ENCODE measurements around the gene LHPP. TPM values are rescaled to one million over a fixed set of nuclear protein-coding genes. Genes with fewer than 3 reads are reported as not detected.

LHPP gene
- total RNA-seq, 1 donor from 2014 or later = 15.2 TPM

GRCh38 chr10:124525751-124526600, 64.4 kb downstream of the LHPP start:
- Mint-ChIP-seq H3K4me1 (ENCODE audit: low read depth) (peaks cover 10% of the 10 kb centered on the region), H3K9me3 (ENCODE audit: low read depth) (no peaks in the 10 kb centered on the region), H3K27me3 (peaks cover 12% of the 10 kb centered on the region), H3K4me3 (ENCODE audit: low read depth) (no peak overlapping the region), H3K27ac (no peak overlapping the region), H3K36me3 (ENCODE audit: insufficient read depth) (no peaks in the 10 kb centered on the region)
- DNase-seq (ENCODE audit: low spot score, unreplicated experiment) = no peak
- no peak for TF ChIP-seq CTCF (IDR thresholded peaks at IDR 0.05; ENCODE audit: unreplicated experiment)

GRCh38 chr10:124526621-124527267, 65.1 kb downstream of the LHPP start:
- Mint-ChIP-seq H3K9me3 (ENCODE audit: low read depth) (no peaks in the 10 kb centered on the region), H3K4me1 (ENCODE audit: low read depth) (peaks cover 10% of the 10 kb centered on the region), H3K27ac (no peak overlapping the region), H3K36me3 (ENCODE audit: insufficient read depth) (no peaks in the 10 kb centered on the region), H3K4me3 (ENCODE audit: low read depth) (no peak overlapping the region), H3K27me3 (peaks cover 19% of the 10 kb centered on the region)
- no peak for DNase-seq (ENCODE audit: low spot score, unreplicated experiment)
- no peak for TF ChIP-seq CTCF (IDR thresholded peaks at IDR 0.05; ENCODE audit: unreplicated experiment)

GRCh38 chr10:124527874-124528395, 66.3 kb downstream of the LHPP start:
- peaks cover 8% of the 10 kb centered on the region for H3K4me1 Mint-ChIP-seq (ENCODE audit: low read depth)
- H3K36me3 Mint-ChIP-seq (ENCODE audit: insufficient read depth) = no peaks in the 10 kb centered on the region
- H3K4me3 Mint-ChIP-seq (ENCODE audit: low read depth) = no peak overlapping the region
- TF ChIP-seq CTCF (IDR thresholded peaks at IDR 0.05; ENCODE audit: unreplicated experiment) = no peak
- peaks cover 22% of the 10 kb centered on the region for H3K27me3 Mint-ChIP-seq
- no peak for DNase-seq (ENCODE audit: low spot score, unreplicated experiment)
- no peaks in the 10 kb centered on the region for H3K9me3 Mint-ChIP-seq (ENCODE audit: low read depth)
- no peak overlapping the region for H3K27ac Mint-ChIP-seq

- H3K9me3 Mint-ChIP-seq (ENCODE audit: low read depth) = no peaks in the 10 kb centered on the region
- TF ChIP-seq CTCF (IDR thresholded peaks at IDR 0.05; ENCODE audit: unreplicated experiment) = no peak
- DNase-seq (ENCODE audit: low spot score, unreplicated experiment) = no peak
- no peak overlapping the region for H3K4me3 Mint-ChIP-seq (ENCODE audit: low read depth)
- H3K36me3 Mint-ChIP-seq (ENCODE audit: insufficient read depth) = no peaks in the 10 kb centered on the region
- no peak overlapping the region for H3K27ac Mint-ChIP-seq
- no peaks in the 10 kb centered on the region for H3K4me1 Mint-ChIP-seq (ENCODE audit: low read depth)
- peaks cover 15% of the 10 kb centered on the region for H3K27me3 Mint-ChIP-seq
Measured at GRCh38 chr10:124529661-124530214, 68.1 kb downstream of the LHPP start.

- peak; percentile 92 for TF ChIP-seq CTCF (IDR thresholded peaks at IDR 0.05; ENCODE audit: unreplicated experiment)
- peaks cover 13% of the 10 kb centered on the region for H3K27me3 Mint-ChIP-seq
Measured at GRCh38 chr10:124530215-124530665, 68.6 kb downstream of the LHPP start.

More at GRCh38 chr10:124530215-124530665, 68.6 kb downstream of the LHPP start:
- peak; percentile 85 for DNase-seq (ENCODE audit: low spot score, unreplicated experiment)
- Mint-ChIP-seq H3K4me1 (ENCODE audit: low read depth) (no peaks in the 10 kb centered on the region), H3K27ac (peak overlapping the region; percentile 78), H3K4me3 (ENCODE audit: low read depth) (no peak overlapping the region), H3K9me3 (ENCODE audit: low read depth) (no peaks in the 10 kb centered on the region), H3K36me3 (ENCODE audit: insufficient read depth) (no peaks in the 10 kb centered on the region)

All from progenitor cell of endocrine pancreas (in vitro differentiated cells).